ENCODE measurements around the gene PRKG1. TPM values are rescaled to one million over a fixed set of nuclear protein-coding genes. Genes with fewer than 3 reads are reported as not detected.

PRKG1 gene
- total and polyA plus RNA-seq, 7 donors, result 4.5 to 49.0 (median 31.7) TPM

GRCh38 chr10:51707821-51708424 is 633.6 kb downstream of the PRKG1 start:
- TF ChIP-seq CTCF (IDR thresholded peaks at IDR 0.05), result no peak
- ATAC-seq (no peak), DNase-seq (no peak)
- no peaks in the 10 kb centered on the region for H3K9me3 ChIP-seq
- intact Hi-C loops (cut with DNase I), result no loop called here
- no peak overlapping the region for H3K4me3 ChIP-seq
- H3K4me1 ChIP-seq, result peaks cover 6% of the 10 kb centered on the region
- WGBS, 3 donors, result 85 to 95% (median 88%) methylated on average over 5 of the region's 5 CpGs
- H3K36me3 ChIP-seq (ENCODE audit: insufficient read depth in 1 of 2, low read depth in 1 of 2), result no peaks in the 10 kb centered on the region
- no peaks in the 10 kb centered on the region for H3K27me3 ChIP-seq (ENCODE audit: insufficient read depth in 3 of 3, low read length in 2 of 3)
- no peak overlapping the region for H3K27ac ChIP-seq

- Histone ChIP-seq H3K36me3 (ENCODE audit: insufficient read depth in 1 of 2, low read depth in 1 of 2) (no peaks in the 10 kb centered on the region), H3K27me3 (ENCODE audit: insufficient read depth in 3 of 3, low read length in 2 of 3) (no peaks in the 10 kb centered on the region), H3K9me3 (no peaks in the 10 kb centered on the region), H3K4me1 (peaks cover 6% of the 10 kb centered on the region), H3K4me3 (no peak overlapping the region), H3K27ac (no peak overlapping the region)
- no peak for TF ChIP-seq CTCF (IDR thresholded peaks at IDR 0.05)
- no peak for ATAC-seq
- no peak for DNase-seq
- intact Hi-C loops (cut with DNase I), result no loop called here
- 79 to 97% (median 80%) methylated on average over 2 of the region's 2 CpGs for WGBS, 3 donors
Observed at GRCh38 chr10:51708609-51709008, 634.3 kb downstream of the PRKG1 start.

- Histone ChIP-seq H3K27me3 (ENCODE audit: insufficient read depth in 3 of 3, low read length in 2 of 3) (no peaks in the 10 kb centered on the region), H3K4me1 (peaks cover 6% of the 10 kb centered on the region), H3K36me3 (ENCODE audit: insufficient read depth in 1 of 2, low read depth in 1 of 2) (no peaks in the 10 kb centered on the region), H3K4me3 (no peak overlapping the region), H3K27ac (no peak overlapping the region), H3K9me3 (no peaks in the 10 kb centered on the region)
- no peak for TF ChIP-seq CTCF (IDR thresholded peaks at IDR 0.05)
- intact Hi-C loops (cut with DNase I), result no loop called here
- DNase-seq, result no peak
- no peak for ATAC-seq
- WGBS, 3 donors, result 79 to 83% (median 82%) methylated on average over 2 of the region's 2 CpGs
Observed at GRCh38 chr10:51709324-51709972, 635.2 kb downstream of the PRKG1 start.

- DNase-seq, result no peak
- Histone ChIP-seq H3K4me3 (no peak overlapping the region), H3K27me3 (ENCODE audit: insufficient read depth in 3 of 3, low read length in 2 of 3) (no peaks in the 10 kb centered on the region), H3K4me1 (peaks cover 6% of the 10 kb centered on the region), H3K27ac (no peak overlapping the region), H3K9me3 (no peaks in the 10 kb centered on the region), H3K36me3 (ENCODE audit: insufficient read depth in 1 of 2, low read depth in 1 of 2) (no peaks in the 10 kb centered on the region)
- no peak for TF ChIP-seq CTCF (IDR thresholded peaks at IDR 0.05)
- intact Hi-C loops (cut with DNase I), result no loop called here
- 73 to 80% (median 78%) methylated on average over 1 of the region's 1 CpG for WGBS, 3 donors
- ATAC-seq, result no peak
Observed at GRCh38 chr10:51711519-51711891, 637.2 kb downstream of the PRKG1 start.

GRCh38 chr10:51716981-51717380 is 642.7 kb downstream of the PRKG1 start:
- Histone ChIP-seq H3K36me3 (ENCODE audit: insufficient read depth in 1 of 2, low read depth in 1 of 2) (no peaks in the 10 kb centered on the region), H3K4me3 (no peak overlapping the region), H3K27ac (no peak overlapping the region), H3K9me3 (no peaks in the 10 kb centered on the region), H3K4me1 (no peaks in the 10 kb centered on the region), H3K27me3 (ENCODE audit: insufficient read depth in 3 of 3, low read length in 2 of 3) (no peaks in the 10 kb centered on the region)
- TF ChIP-seq CTCF (IDR thresholded peaks at IDR 0.05), result no peak
- intact Hi-C loops (cut with DNase I), result no loop called here
- DNase-seq, result no peak
- ATAC-seq, result no peak
- 74 to 83% (median 81%) methylated on average over 4 of the region's 4 CpGs for WGBS, 3 donors
